Activated T-cell treated with anti-CD3 and anti-CD28 coated beads for 24 hours (primary cell): ENCODE data around the gene HOXC13.

Source experiments
- DNase-seq: peaks from one replicate; pipeline ENCODE4 v3.0.0-alpha.2; 2020; ENCODE audit warnings: low read depth

The HOXC13 gene

DNA sequence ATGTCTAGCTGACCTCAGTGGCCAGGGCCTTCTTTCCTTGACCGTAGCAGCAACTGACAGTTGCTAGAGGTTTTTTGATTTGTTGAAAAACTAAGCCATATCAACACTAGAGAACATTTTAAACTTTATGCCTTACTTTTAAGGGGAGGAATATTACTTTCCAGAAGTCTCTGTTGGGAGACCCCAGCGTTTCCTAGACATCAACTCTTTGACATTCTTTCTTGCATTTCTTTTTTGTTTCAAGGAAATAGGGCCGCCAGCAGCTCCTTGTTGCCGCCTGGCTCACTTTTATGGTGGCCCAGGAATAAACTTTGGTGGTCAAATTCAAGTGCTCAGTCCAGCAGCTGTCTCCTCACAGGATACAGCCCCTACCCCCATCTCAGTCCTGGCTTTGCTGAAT is 31.8 kb downstream of the HOXC13 start:
- DNase-seq: no peak

DNA sequence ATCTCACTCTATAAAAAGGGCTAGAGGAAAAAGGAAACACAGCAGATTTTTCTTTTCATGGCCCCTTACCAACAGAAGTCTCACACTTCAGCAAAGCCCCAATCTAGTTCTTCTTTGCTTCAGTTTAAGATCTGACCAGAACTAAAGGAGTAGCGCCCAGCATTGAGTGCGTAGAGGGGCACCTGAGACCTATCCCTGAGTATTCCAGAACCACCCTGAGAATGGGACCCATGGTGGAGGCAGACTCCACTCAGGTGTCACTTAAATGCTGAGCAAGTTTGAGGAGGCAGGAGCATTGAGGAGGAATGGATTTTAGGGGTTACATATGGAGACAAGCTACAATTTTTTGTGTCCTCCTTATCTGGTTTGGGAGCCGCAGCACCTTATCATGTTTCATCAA is 32.5 kb downstream of the HOXC13 start:
- no peak for DNase-seq

- DNase-seq: no peak
Observed at GRCh38 chr12:53971686-53972085, 33.1 kb downstream of the HOXC13 start.

GRCh38 chr12:53972152-53972702 is 33.6 kb downstream of the HOXC13 start:
- DNase-seq: no peak

DNA sequence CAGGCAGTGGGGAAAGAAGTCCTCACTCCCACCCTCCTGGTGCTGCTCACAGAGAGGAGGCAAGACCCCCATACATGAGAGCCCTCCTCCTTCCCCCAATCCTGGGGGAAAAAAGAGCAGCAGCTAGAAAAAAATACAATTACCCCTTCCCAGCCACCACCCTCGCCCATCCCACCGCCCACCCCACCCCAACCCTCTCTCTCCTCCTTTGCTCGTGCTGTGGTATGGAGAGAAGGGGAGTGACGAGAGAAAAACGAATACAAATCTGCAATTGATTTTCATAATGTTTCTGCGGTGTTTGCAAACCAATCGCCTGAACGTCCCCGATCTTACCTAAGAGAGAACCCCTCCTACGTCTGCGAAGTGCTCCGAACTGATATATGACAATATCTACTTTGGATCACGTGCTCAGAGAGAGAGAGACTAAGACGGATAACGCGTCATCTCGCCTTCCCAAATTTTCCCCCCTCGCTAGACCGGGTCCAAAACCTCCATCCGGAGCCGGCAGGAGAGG is 34.1 kb downstream of the HOXC13 start, which contains the start of gene HOXC11:
TSS of gene HOXC11 (plus strand) at position 405 of the 514 bp plus-strand sequence. CDS start 116 bp downstream, outside the sequence.
- DNase-seq: no peak

- DNase-seq: no peak
Observed at GRCh38 chr12:53973236-53974042, 34.8 kb downstream of the HOXC13 start.

- no peak for DNase-seq
Observed at GRCh38 chr12:53974084-53975063, 35.7 kb downstream of the HOXC13 start, which contains the start of gene HOTAIR. TSS of gene HOTAIR (minus strand) at chr12:53974954.

- DNase-seq: no peak
Observed at GRCh38 chr12:53975064-53975471, 36.4 kb downstream of the HOXC13 start.

GRCh38 chr12:53975479-53976152 is 37.0 kb downstream of the HOXC13 start:
- DNase-seq: no peak

DNA sequence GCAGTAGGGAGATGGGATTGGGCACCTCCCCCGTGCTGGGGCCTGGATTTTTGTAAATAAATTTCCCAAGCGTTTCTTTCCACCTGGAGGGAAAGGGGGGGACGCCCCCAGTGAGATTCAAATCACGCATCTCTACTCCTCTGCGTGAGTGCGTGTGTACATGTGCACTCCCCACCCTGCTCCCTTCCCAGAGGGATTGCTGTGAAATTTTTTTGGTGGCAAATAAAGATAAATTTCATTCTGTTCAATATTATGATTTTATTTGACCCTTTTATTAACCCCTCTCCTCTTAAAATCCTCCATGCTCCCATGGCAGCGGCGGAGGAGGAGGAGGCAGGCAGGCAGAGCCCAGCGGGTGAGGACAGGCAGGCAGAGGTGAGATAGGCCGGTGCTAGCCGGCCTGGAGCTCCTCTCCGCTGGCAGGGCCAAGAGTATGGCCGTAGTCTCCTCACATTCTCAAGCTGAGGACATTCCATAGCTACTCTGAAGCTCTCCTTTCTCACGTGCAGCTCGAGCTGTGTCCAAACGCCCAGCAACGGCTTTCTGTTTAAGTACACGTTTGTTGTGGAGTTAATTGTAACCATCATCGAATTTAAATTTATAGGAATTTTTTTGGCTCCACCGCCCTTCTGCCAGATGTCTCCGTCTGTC is 37.7 kb downstream of the HOXC13 start:
- DNase-seq: no peak

DNA sequence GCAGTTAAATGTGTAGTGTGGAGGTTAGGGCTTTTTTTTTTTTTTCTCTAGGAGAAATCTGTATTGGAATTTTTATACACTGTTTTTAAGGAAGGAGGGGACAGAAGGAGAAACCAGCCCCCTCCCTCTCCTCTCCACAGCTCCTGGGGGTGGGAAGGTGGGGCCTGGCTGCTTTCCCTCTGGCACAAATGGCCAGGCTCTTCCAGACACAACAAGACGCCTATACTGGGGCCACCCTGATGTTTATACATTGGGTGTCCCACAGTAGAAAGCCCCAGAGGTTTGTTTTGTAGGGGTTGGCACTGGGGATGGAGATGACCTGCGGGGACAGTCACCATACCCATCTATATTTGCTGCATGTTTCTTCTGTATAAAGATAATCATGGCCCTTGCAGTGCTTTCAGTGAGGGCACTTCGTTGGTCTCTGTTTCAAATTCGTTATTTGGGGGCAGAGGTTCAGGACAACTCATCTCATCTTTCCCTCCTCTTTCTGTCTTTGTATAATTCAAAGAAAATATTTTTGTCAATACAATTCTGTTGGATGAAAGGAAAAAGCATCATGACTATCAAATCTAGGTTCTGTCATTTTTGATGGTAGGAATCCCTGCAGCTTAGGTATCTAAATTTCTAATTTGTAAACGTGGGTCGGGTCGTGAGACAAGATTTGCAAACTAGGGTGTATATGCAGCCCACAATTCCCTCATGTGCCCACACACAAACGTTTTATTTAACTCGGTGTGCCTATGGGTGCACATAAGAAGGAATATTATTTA is 38.4 kb downstream of the HOXC13 start:
- no peak for DNase-seq

DNA sequence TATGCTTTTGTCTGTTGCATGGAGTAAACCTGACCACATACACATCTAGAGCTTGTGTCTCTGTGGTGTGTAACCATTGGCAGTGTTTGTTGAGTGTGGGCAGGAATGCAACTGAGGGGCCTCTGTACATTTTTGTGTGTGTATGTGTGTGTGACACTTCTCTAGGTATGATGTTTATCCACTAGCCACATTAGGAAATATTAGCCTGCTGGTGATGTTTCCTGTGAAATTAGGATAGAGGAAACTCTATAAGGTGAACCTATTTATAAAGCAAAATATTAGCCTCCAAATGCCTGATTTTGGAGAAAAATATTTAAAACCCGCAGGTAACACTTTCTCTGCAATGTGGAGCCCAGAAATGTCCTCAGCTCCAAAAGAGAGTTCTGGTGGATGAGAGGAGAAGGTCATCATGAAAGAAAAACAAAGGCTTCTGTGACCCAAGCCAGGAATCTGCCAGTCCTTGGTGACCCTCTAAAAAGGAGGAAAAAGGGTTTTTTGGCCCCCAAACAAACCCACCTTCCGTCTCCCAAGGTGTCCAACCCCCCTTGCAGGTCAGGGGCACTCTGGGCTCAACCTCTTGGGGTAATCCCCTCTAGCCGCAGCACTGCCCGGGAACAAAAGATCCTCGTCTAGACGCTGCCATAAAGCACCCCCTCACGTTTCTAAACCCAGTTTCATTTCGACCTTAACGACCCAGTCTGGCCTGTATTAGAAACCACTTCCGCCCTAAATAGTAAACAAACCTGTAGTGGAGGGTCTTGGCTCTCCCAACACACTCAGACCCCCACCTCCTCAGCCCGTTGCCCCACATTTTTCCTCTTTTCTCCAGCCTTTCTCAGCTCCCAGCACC is 39.2 kb downstream of the HOXC13 start:
- DNase-seq: no peak

DNA sequence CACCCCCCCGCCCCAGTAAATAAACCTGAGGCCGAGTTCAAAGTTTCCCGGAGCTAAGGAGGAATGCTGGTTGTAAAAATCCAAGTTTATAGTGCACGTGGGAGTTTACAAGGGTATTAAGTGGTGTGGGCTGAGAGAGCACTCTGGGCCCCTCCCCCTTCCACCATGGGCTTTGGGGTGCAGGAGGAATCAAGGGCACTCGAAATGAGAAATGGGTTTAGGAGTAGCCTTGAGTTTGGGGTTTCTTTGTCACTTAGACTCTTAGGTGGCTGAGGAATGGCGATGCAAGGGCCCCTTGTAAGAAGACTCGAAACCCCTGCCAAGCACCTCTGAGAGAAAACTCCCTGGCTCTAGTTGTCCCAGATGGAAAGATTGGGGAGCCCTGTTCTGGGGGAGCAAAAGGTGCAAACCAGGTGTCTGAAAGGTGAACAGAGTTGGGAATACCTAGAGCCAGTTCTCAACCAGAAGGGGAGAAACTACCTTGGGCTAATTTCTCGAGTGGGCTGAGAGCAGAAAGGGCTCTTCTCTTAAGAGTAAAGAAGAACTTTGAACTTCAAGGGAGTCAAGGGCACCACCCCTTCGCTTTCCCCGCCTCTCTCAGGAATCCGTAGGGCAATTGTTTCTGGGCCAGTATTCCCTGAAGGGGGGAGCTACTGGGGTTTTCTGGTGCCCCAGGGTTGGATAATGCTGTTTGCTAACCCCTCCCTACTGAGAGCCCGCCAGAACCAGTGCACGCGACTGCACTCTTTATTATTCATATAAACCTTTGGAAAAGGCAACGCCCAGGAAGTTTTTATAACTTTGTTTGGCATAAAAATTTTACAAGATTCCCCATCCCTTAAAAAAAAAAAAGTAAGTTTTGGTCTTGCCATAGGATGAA is 40.1 kb downstream of the HOXC13 start:
- no peak for DNase-seq

DNA sequence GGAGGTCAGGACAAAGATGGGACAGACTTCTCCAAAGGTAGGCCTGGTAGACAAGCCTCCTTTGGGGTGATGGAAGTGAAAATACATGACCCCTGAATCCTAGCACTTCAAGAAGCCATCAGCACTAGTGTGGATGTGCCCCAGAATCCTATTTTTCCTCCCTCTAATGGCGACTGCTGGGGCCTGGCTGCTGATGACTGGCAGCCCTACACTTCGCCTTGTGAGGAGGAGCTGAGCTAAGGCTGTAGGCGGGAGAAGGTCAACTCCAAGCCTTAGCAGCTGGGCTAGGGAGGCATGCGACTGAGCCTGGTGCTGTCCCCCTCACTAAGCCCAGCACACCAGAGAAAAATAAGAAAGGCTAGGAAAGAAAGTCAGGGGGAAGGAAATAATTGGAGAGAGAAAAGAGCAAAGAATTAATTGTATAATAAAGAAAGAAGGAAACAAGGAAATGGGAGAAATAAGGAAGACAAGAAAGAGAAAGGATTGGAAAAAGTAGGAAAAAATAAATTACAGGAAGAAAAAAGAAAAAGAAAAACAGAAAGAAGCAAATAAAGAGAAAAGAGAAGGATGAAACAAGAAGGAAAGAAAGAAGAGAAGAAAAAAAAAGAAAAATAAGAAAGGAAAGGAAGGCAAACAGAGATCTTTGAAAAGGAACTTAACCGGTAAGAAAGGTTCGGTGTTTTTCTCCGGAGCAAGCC is 41.6 kb downstream of the HOXC13 start:
- no peak for DNase-seq

DNA sequence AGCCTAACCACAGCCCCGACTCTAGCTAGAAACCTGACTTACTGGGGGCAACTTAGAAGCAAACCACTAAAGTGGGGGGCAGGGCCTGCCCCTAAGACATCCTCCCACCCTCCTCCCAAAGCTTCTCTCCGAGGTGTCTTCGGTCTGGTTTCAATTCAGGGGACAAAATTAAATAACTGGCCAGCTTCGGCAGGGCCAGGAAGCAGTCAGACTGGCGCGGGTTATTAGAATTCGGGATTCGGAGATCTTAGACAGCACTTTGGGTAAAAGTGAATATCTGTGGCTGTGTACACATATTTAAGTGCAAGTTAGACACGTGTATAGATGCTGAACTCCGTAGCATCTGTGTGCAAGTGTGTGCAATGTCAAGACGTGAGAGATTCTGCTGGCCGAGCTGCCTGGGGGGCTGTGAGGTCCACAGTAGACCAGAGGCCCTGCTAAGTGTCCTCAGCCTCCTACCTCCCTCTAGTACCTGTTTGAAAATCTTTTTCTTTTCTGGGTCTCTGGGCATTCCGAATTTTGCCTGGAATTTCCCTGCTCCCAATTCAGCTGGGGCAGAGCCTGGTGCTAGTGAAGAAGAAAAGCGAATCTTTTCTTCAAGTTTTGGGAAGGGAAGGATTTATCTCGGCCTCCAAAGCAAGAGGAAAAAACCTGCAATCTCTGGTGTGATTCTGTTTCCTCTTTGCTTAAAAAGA is 42.3 kb downstream of the HOXC13 start:
- no peak for DNase-seq

GRCh38 chr12:53981634-53982565 is 43.3 kb downstream of the HOXC13 start:
- DNase-seq: no peak
